HG03095 (cell line): ENCODE data around the gene NDUFS8.

Experiments
- ATAC-seq: cut with Tn5 transposase; IDR thresholded peaks from one replicate; pipeline ENCODE4 v1.9.1; 2021; ENCODE audit warnings: moderate library complexity; ENCODE audit not compliant: unreplicated experiment

NDUFS8 gene

DNA sequence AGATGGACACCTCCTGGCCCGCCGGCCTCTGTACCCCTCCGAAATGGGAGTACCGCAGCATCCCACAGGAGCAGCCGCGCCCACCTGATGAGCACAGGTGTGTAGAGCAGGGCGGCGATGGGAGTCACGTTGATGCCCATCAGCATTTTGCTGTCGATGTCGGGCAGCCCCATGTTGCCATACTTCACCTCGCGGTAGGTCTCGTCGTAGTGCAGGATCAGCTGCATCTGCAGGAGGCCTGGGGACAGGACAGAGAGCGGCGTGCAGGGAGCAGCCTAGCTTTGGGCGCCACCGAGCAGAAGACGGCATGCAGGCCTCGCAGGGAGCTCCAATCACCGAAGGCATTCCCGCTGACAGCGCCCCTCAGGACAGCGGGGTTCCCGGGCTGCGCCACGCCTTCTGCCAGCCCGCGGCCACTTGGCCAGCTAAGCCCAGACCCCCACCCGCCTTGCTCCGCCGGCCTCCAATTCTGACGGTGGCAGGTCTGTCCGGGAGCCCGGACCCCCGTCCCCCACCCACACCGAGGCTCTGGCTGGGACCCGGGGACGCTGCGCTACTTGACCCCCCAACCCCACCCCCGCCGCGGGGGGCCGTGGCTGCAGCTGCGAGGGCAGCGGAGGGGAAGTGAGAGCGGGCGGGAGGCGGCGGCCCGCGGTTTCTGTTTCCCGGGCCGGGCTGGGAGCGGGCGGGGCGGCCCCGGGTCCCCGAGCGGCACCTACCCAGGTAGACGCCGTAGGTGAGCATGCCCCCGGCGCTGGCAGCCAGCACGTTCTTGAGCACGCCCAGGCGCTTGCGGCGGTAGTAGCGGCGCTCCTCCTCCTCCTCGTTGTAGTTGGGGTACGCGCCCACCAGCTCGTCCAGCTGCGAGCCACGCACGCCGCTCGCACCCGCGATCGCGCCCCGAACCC lies 27.3 kb upstream of the NDUFS8 start:
- ATAC-seq: peak; percentile 29

DNA sequence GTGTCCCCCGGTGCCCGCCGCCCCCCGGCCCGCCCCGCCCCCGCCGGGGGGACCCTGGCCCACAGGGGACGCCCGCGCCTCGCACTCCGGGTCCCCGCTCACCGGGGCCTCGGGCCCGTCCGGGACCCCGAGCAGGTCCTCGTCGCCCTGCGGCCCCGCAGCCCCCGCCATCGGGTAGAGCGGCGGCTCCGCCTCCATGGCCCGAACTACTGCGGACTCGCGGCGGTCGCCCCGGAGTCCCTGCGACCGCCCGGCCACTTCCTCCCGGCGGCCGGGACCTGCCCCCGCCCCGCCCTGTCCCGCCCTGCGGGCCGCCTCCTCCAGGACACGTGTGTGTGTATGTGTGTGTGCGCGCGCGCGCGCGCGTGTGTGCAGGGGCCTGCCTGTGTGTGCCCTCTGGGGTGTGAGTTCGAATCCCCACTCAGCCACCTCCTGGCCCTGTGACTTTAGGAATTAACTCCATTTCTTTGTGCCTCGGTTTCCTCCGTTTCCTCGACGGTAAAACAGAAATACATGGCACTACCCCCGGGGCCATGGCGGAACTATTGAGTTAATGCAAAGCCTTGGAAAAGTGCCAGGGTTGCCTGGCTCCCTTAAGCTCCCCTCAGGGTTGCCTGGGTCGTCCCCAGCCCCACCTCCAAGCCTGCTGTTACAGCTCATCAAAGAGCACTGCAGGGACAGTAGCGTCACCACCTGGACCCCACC lies 26.5 kb upstream of the NDUFS8 start, which contains the start of gene UNC93B1:
Gene UNC93B1 (minus strand): TSS at position 252 of the 705 bp plus-strand sequence. CDS start 54 bp downstream, at position 198.
- ATAC-seq: peak; percentile 57

- ATAC-seq: no peak
Measured at GRCh38 chr11:68004551-68005335, 25.7 kb upstream of the NDUFS8 start.

- ATAC-seq: no peak
Measured at GRCh38 chr11:68006606-68007166, 23.8 kb upstream of the NDUFS8 start.

DNA sequence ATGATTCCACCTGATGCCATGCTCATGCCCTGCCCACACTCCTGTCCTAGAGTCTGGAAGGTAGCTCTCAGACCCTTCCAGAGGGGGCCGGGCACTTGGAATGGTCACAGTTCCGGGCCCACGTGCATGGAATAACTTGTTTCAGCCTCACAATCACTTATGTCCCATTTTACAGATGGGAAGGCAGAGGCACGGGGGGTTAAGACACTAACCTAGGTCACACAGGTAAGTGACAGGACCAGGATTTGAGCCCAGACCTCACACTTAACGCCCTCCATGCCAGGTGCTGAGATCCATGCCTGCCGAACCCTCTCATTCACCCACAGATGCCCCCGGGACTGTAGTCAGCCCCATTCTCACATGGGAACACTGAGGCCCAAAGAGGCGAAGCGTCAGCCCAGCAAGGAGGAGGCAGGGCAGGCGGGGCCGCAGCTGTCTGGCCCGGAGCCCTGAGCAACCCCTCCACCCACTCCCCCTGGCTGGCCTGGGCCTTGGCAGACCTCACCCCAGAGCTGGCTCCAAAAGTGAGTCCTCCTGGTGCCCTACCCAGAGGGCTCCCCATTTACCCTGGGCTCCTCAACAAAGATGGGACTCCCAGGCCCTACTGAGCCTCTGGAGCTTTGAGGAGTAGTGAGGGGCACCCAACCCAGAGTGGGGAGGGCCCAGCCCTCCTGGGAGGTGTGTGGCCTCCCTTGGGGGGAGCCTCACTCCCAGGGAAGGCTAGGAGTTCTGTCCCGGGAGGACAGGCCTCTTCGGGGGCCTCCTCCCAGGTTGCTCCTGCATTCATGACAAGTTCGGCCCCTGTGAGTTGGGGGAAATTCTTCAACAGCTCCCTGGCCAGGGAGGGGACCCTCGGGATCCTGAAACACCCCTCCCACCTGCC lies 22.7 kb upstream of the NDUFS8 start:
- ATAC-seq: no peak

DNA sequence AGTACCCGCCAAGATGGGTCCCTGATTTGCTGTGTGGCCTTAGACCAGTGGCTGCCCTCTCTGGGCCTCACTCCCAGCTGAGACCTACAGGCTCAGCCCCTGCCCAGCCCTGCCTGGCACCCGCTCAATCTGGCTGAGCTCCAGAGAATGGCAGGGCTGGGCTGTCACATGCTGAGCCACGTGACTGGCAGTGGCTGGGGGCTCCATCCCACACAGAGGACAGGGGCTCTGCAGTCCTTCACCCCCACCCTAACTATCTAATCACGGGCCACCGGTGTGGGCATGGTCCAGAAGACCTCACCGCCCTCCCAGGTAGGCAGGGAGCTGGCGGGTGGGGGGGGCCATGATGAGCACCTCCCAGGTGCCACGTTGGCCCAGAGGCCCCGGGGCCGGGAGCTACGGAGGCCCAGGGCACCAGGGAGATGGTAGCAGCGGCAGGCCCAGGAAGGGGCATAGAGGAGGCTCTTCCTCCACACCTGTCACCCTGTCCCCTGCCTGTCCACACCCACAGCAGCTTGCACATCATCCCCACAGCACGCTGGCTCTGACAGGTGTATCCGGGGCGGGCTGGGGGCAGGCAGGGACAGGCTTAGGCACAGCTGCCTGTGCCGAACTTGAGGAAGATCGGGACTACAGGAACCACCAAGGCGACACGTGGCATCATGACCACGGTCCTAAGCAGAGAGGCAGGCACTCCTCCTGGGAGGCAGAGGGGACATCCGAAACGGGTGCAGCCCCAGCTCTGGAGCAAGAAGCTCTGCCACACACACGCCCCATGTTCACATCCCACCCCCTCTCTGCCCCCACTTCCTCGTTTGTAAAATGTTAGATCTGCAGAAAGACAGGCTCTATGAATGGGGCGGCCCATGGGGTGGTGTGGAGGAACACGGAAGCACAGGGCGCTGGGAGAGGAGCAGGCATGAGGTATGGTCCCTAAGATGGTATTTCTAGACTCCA lies 21.8 kb upstream of the NDUFS8 start:
- no peak for ATAC-seq

GRCh38 chr11:68009391-68010089 lies 20.9 kb upstream of the NDUFS8 start:
- no peak for ATAC-seq

GRCh38 chr11:68010090-68011041 lies 20.1 kb upstream of the NDUFS8 start, which contains the start of gene ALDH3B1:
Gene ALDH3B1, plus strand, starts transcription at chr11:68010327. Its CDS starts 4,971 bp downstream, at chr11:68015298.
- ATAC-seq: no peak

GRCh38 chr11:68011051-68011943 lies 19.2 kb upstream of the NDUFS8 start:
- ATAC-seq: no peak

GRCh38 chr11:68012044-68012842 lies 18.2 kb upstream of the NDUFS8 start:
- no peak for ATAC-seq

- ATAC-seq: no peak
Measured at GRCh38 chr11:68012843-68013610, 17.5 kb upstream of the NDUFS8 start.

- ATAC-seq: no peak
Measured at GRCh38 chr11:68013611-68014156, 16.8 kb upstream of the NDUFS8 start.

DNA sequence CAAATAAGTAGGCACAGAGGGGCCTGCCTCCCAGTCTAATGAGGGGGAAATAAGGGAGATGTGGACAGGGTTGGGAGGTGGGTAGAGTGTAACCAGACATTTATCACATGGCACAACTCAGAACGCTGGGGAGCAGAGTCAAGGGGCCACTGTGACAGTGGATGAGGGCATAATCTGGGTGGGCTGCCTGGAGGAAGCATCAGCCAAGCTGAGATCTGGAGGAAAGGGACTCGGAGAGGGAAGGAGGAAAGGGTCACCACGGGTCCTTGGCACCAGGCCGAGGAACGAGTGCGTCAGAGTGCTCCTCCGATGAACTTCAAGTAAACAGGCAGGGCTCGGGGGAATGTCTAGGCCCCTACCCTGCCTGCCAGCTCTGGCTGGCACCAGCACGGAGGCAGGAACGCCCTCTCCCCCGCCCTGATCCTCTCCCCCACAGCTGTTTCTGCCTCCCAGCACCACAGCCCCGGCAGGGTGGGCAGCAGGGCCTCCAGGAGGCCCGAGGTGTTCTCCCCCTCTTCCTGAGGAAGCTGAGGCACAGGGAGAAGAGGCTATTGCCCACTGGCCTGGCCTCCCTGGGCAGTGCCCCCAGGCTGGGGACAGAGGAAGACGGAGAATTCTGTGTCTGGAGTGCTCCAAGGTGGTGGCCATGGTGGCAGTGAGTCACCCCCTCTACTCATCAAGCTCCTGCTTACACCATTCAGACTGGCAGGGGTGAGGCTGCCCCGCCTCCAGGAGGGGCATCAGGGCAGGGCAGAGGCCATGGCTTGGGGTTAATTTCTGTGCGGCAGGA lies 16.1 kb upstream of the NDUFS8 start:
- no peak for ATAC-seq
